Measurements from ENCODE around the gene NAPB.
"Not testable (repeated sequence)": the region's sequence is repeated elsewhere in the genome, so short reads cannot be mapped to it uniquely, and the experiment has no call there.

Gene NAPB

DNA sequence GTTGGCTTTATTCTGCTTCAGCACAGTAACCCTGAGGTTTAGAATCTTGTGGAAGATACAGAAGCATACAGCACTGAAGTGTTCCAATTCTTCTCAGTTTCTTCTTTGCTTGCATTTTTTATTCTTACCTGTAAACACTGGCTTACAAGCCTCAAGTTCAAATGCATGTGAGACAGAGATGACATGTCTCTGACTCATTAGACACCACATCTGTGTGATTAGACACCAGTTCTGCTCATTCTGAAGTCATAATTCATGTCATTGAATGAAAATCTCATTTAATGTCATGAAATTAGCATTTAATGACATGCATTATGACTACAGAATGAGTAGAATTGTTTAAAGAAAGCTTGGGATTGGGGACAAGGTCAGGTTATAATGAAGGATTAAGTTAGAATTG is 53.5 kb downstream of the NAPB start:
- no peak for DNase-seq (ENCODE audit: low spot score)

DNA sequence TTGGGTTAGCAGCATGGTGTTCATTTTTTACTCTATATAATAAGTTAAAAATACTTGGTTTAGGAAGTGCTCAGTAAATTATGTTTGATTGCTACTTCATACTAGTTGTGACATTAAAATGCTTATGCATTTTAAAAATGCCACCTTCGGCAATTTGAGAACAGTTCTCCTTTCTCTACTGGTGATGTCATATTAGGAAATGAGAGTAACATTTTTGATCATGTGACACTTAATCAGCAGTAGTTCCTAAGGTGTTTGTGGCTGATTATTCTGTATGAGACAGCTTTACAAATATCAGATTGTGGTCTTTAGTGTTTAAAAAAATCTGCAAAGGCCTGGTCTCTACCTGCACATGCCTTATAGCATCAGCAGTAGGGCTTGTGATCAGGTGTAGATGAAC is 54.9 kb downstream of the NAPB start:
- peak; percentile 53 for DNase-seq (ENCODE audit: low spot score)

DNA sequence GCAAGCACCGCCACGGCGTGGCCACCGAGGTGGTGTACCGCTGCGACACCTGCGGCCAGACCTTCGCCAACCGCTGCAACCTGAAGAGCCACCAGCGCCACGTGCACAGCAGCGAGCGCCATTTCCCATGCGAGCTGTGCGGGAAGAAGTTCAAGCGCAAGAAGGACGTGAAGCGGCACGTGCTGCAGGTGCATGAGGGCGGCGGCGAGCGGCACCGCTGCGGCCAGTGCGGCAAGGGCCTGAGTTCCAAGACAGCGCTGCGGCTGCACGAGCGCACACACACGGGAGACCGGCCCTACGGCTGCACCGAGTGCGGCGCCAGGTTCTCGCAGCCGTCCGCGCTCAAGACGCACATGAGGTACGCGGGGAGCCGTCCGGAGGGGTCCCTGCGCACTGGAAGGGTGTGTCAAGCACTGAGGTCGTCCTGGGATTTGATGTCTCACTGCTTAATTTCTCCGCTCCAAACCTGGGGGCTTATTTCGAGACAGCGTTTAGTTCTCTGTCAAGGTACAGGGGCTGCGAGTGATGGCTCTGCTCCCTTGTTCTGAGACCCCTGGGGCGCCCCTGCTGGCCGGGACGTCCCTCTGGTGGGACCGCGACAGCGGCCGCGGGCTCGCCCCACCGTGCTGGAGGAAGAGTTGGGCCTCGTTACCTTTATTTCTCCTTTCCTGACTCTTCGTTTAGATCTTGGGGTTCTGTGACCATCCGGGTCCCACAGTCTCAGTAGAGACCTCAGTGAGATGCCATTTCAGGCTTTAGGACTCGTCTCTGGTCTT is 55.7 kb downstream of the NAPB start:
- no peak for DNase-seq (ENCODE audit: low spot score)

DNA sequence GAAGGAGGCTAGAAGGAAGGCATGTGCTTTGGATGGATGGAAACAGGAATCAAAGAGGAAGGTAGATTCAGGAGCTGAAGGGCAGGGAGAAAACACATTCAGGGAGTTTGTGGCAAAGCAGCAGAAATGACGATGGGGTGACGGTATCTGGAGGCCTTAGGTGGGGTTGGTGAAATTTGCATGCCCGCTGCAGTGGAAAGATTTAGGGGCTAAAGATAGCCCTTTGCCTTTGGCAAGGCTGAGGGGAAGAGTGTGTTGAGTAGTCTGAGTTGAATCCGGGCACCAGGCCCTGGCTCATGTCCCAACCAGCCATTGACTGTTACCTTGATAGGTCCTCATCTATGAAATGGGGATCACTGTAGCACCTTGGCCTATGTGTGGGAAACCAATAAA is 58.0 kb downstream of the NAPB start:
- DNase-seq (ENCODE audit: low spot score): no peak

DNA sequence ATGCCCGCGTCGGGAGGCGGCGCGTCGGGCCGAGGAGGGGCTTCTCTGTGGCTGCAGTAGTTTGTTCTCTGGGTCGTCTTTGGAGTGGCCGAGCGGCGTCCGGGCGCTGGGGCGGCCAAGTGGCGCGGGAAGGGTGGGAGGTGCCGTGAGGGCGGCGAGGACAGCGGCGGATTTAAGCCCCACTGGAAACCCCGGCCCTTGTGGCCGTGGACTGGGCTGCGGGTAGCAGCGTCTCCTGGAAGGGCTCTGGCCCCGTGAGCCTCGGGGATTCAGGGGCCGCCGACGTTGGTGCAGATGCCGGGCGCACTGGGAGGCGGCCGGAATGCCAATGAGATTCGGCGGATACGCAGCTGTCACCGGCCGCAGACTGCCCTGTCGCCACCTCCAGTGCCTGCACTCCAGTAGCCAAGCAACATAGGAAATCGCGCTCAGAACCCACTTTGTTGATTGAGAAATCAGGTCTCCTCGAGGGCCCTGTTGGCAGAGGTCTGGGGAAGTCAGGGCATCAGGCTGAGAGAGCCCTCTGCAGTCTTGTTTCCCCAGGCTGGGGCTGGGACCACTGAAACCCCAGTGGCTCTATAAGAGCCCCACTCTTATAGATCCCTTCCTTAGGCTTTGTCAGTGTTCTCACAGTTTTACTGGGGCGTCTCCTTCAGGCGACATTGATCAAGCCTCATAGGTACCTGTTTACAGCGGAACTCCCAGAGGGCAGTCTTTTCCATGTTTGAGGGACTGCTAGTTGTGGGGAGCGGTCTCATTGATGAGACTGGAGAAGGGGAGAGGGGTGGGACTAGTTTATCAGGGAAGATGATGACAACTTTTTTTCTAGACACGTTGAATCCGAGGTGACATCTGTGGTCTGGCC is 58.7 kb downstream of the NAPB start:
- peak; percentile 48 for DNase-seq (ENCODE audit: low spot score)

DNA sequence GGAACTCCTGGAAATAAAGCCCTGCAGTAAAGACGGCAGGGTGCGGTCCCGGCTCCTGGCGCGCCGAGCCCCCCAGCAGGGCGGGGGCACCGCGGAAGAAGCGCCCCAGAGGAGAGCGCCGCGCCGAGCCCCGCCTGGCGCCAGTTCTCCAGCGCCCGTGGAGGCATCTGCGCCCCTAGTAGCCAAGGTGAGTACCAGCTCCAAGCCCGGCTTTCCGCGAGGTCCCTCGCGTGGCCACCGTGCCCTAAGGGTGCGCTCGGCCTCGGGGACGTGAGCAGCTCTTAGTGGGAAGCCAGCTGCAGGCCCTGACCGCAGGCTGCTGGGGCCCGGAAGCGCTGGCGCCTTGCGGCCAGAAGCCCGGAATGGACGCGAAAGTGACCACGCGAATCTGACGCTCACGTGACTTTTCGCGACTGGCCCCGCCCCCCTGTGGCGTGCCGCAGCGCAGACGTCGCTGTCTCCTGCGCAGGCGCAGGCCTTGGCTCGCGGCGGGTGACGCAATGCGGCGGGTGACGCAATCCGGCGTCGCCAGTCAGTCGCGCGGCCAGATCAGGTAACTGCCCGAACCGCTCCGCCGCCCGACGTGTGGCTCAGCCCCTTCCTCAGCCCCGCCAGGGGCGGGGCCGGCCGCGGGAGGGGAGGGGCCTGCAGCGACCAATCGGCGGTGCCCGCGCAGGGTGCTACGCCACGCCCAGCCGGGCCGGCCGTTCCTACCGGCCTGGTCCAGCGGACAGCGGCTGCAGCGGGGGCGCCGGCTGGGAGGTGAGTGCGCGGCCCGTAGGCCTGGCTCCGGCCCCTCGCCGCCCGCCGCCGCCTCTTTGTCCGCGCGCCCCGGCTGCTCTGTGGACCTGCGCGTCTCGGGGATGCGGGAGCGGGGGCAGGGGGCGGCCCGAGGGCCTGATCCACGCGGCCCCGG is 59.6 kb downstream of the NAPB start, which contains the start of gene GZF1:
GZF1 (plus strand) TSS at position 707 of the 916 bp plus-strand sequence. CDS start 2,202 bp downstream, outside the sequence.
- peak; percentile 100 for DNase-seq (ENCODE audit: low spot score)

DNA sequence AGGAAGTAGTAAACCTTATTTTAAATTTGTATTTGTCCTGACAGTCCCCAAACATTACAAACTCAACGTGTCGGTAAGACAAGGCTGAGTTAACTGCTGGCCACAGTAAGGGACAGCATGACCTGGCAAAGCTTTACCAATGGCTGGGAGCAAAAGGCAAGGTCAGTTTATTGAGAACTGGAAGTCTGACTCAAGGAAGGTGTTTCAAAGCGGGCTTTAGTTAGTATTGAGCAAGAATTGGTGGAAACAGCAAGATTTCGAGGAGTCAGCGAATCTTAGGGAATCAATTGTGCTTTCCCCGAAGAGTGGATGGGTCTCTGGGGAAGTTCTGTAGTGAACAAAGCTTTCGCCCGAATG is 60.2 kb downstream of the NAPB start:
- DNase-seq (ENCODE audit: low spot score): peak; percentile 70

DNA sequence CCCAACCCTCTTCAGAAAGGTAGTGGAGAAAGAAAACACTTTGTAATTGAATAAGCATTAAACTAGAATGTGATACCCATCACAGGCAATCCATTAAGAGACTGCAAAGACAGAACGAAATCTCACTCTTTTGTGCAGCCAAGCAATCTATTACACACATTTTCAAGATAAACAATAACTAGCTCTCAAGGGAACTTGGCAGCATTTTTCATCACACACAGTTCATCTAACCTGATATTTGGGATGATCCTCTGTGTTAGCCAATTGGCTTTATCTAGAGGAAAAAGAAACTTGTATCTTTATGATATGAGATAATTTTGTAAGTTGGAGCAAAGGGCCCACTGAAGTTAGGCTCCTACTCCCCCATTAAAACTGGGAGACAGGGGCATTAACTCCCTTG is 60.8 kb downstream of the NAPB start:
- peak; percentile 36 for DNase-seq (ENCODE audit: low spot score)

DNA sequence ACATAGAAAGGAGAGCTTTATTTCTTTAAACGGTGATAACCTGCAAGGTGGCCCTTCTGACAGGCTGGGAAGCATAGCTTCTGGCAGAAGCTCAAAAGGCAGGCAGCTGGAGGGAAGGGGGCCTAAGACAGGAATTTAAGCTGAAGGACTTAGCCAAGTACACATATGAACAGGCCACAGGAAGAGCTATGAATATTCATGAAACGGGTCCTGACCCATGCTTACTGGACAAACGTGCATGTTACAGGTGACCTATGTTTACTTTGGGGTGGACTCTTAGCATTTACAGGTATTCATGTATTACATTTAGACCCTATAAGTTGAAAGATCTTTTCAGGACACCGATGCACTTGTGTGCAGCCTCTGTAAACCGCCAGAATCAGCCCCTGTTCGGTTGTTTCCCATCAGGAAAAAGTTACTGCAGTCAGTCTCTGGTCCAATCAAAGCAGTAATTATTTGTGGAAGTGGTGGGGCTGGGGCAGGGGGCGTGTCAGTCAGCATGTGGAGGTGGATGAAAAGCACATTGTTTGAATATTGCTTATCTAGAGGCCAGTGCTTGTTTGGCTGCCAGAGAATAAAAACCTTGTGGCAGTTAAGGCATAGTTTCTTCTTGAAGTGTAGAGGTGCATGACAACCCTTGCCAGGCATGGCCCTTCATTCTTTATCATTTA is 62.2 kb downstream of the NAPB start:
- DNase-seq (ENCODE audit: low spot score): no peak

DNA sequence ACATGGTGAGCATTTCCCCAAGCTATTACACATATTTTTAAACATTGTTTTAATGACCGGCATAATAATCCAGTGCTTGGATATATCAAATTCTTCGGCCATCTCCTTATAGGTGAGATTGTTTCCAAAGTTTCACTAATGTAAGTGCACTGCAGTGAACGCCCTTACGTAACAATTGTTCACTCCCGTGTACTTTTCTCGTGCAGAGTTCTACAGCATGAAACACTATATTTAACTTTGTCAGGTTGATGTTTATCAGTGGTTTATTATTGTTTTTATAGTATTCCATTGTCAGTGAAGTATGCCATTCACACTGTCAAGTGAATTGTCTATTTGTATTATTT is 62.8 kb downstream of the NAPB start:
- DNase-seq (ENCODE audit: low spot score): no peak

DNA sequence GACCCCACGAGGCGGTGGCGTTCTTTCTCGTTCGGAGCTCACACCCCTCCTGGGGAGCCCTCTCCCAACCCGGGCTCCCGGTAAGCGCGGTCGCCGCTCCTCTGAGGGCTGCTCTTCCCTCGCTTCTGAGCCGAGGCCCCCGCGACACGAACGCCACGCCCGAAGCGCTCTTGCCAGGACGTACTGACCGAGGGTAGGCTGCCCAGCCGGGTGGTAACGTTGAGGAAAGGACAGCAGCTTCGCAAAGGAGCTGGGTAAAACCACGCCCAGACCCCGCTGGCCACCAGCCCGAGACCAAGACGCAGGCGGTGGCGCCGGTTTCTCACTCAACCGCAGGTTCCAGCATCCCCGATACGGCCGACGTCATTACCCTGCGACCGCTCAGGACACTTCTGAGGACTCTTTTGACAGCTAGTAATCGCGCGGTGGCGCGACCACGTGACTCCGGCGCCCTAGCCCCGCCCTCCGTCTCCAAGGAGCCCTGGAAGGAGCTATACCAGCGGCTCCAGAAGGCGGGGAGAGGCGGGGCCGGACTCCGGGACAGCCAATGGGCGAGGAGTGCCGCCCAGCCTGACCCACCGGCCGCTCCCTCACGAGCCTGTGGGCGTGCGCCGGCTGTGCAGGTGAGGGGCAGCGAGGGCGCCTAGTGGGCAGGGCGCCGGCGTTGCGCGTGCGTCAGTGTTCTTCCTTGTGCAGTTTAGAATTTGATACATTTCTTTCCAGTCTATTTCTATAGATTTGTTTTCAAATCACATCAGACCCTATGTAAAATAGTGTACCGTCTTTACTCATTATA is 63.3 kb downstream of the NAPB start:
- DNase-seq (ENCODE audit: low spot score): peak; percentile 100

DNA sequence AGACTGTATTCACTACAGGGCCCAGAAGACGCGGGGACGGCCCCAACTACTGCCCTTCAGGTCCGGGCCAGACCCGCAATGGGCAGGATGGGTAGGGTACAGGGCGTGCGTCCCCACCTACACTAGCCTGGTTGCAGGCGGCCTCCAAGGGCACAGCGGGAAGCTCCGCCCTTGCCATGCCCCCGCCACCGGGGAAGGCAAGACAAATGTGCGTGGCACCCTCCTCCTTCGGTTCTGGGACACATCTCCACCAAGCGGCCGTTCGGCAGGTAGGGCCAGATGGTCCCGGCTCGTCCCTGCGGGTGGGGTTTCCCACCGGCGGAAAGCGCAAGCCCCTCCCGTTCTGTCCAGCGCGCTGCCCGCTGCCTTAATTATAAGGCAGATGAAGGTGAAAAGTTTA is 65.1 kb downstream of the NAPB start:
- no peak for DNase-seq (ENCODE audit: low spot score)

DNA sequence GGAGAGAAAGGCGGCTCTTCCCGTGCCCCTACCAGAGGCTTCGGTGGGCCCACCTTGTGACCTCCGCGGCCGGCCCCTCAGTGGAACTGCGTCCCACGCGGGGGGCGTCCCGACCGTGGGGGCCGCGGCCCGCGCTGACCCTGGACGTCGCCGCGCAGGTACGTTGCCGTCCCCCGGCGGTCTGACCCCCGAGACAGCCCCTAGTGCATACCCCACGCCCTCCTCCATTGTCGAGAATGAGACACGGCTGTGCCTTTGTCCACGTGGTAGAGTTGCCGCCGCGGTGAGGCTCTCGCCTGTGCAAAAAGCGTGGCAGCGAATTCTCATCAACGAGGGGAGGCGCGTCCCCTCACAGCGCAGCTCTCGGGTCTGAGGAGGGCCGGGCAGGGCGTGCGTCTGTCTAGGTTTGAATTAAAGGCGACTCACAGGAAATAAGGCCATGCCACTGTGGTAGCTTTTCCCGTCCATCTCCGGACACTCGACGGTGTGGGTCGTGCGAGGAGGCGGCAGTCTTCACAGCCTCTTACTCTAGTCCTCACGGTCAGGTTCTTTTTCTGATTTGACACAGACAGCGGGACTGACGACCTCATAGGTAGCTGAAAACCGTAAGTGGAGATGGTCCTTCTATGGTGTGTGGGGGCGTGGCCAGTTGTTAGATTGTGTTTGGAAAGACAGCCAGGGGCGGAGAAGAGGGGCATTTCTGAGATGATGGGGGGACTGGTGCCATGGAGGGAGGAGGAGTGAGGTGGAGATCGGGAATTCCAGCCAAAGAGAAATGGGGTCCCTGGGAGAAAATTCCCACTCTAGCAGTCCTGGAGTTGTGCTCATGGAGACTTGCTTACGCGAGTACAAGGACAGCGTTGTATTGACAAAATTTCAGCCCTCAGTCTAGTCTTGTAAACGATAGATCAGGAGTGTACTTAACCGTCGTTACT is 70.1 kb downstream of the NAPB start:
- peak; percentile 39 for DNase-seq (ENCODE audit: low spot score)

DNA sequence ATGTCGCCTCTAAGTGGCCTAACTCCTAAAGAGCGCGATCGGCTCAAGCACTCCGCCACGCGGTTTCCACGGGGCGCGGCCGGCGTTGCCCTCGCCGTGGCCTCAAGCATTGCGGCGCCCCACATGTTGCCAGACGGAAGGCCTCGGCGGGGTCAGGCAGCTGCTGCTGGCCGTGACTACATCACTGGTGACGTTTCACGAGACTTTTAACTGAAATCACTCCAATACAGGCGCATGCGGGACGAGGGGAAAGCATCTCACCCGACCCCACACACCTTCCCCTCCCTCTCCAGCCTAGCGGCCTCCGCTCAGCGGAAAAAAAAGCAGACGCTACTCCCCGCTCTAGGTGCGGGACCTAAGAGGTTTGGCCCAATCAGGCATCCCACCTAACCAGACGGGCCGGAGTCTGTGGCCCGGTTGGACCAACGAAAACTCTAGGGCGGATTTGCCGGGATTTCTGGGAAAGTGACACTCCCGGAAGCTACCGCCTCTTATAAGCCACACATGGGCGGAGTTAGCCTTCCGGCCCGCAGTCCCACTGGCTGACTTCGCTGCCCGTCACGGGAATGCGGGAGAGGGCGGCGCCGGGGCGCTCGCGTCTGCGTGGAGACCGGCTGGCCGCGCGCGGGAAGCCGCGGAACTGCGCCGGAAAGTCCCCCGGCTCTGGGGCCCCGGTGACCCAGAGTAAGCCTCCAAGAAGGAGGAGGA is 70.9 kb downstream of the NAPB start, which contains the start of gene NXT1:
NXT1 (plus strand) TSS at position 596 of the 708 bp plus-strand sequence. CDS start 3,251 bp downstream, outside the sequence.
- DNase-seq (ENCODE audit: low spot score): peak; percentile 97

DNA sequence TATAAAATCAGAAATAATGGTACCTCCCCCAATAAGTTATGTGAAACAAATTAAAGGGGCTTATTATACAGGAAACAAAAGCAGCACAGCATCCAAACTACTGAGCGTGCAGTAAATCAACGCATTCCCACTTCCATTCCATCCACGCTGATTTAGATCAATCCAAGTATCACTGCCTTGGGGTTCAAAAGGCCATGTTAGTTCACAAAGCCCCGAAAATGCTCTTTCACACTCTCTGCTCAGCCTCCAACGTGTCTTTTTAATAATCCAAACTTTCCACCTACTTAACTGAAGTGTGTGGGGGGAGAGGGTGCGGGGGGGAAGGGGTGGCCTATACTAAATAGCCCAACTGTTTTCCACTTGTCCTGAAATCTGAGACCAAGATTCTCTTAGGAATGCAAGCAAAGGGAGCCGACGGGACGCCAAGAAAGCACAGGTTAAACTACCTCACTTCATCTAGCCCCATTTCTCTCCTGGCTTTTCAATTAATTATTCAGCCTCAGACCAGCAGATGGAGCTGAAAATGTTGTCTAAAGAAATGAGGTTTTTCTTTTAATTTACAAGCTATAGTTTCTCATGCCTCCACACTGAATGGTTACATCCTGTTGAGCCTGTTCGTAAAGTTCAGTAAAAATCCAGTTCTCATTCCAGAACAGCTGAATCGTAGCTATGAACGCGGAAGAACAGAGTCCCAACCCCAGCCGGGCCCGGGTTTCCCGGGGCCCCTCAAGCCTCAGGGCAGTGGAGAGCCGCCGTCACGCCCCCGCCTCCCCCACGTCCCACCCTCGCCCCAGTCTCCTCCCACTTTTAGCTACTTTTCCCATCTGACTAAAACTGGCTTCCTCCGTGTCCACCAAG is 71.7 kb downstream of the NAPB start:
- no peak for DNase-seq (ENCODE audit: low spot score)

DNA sequence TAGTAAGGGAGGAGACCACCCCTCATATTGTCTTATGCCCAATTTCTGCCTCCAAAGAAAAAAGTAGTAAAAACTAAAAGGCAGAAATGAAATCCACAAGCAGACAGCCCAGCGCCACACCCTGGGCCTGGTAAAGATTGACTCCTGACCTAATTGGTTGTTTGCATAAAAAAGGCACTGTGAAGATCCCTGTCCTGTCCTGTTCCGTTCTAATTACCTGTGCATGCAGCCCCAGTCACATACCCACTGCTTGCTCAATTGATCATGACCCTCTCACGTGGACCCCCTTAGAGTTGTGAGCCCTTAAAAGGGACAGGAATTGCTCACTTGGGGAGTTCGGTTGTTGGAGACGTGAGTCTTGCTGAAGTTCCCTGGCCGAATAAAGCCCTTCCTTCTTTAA is 72.8 kb downstream of the NAPB start:
- not testable (repeated sequence) for DNase-seq (ENCODE audit: low spot score)

DNA sequence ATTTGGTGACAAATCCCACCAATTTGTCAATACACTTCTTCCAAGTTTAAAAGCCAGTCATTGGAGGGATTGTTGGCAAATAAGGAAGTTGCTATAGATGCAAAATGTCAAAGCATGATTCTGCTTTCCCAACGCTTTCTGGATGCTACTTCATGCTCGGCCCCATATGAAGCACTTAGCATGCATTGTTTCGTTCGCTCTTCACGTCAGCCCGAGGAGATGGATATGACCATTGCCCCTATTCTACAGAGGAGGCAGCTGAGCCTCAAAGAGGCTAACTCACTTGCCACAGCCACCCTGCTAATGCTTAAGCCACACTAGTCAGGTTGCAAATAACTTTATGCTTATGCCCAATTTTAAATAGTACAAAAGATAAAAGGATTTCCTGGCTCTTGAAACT is 73.5 kb downstream of the NAPB start:
- DNase-seq (ENCODE audit: low spot score): no peak

DNA sequence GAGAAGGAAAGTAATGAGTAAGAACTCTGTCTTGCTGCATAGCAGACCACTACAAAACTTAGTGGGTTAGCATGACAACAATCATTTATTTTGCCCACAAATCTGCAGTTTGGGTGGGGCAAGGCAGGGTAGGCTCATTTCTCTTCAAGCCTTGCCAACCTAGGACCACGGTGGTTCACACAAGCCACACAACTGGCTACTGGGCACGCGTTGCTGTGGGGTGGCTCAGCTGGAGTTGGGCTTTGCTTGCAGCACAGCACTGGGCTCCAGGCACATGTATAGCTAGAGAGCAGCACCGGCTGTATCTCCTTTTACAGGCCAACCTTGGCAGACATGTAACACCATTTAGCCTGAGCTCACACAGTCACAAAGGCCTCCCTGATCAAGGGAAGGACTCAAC is 75.3 kb downstream of the NAPB start:
- DNase-seq (ENCODE audit: low spot score): no peak

All from hematopoietic multipotent progenitor cell treated with erythropoietin and hydrocortisone succinate and interleukin-3 and kit ligand, for 17 days (in vitro differentiated cells).